DMS114 treated with DMSO at 0.1 percent for 48 hours (cell line): ENCODE results near the gene LAMA4.
"Not testable (repeated sequence)": the region's sequence is repeated elsewhere in the genome, so short reads cannot be mapped to it uniquely, and the experiment has no call there.

Source experiments
- DNase-seq: peaks from one replicate; lab custom pipeline; 2025; ENCODE audit not compliant: unreplicated experiment; lab: John Stamatoyannopoulos, UW

Gene LAMA4

DNA sequence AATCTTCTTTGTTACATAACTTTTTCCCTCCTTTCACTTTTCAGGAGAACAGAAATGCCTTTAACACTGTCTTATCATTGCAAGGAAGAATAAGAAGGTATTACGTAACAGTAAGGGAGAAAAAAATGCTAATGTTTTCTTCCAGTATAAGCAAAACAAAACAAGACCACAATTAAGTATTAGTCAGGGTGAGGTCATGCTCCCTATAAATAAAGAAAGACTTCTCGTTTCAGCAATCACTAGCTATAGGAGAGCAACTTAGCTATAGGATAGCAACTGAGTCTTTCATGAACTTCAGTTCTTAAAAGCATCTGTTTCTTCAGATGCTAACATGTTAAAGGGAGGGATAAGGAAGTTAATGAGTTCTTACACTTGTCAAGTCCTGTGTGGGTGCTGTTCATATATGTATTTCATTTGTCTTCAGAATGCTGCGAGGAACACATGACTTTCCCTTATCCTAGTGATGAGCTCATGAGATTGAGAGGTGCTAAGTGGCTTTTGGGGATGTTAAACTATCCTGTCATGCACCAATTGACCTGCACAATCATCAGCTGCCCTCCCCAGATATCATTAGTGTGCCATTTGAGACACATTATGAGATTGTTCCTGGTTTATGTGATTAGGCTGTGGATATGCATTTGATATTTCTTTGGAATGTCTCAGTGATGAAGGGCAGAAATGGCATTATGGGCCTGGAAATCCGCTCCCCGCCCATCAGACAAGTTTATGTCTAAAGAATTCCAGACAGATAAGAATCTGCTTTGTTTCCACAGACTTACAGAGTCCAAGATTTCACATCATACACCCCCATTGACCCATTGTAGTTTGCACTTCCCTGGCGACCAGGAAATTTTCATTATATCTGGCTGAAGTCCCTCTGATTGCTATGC is 37.5 kb downstream of the LAMA4 start:
- DNase-seq, result no peak

GRCh38 chr6:112215488-112216284 is 38.7 kb downstream of the LAMA4 start:
- no peak for DNase-seq

- no peak for DNase-seq
These were observed 39.6 kb downstream of the LAMA4 start for GRCh38 chr6:112214739-112215269.

DNA sequence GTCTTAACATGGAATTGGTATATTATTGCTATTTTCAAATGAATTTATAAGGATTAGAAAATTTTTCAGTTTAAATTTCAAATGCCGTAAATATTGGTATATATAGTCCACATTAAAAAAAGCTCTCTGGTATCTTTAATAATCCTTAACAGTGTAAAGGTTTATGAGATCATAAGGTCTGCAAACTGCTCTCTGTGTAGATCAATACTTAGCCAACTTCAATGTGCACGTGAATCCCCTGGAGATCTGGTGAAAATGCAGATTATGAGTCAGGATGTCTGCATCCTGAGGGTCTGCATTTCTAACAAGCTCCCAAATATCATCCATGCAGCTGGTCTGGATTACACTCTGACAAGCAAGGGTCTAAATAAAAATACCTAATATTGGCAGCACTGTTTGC is 43.5 kb downstream of the LAMA4 start:
- DNase-seq, result no peak

GRCh38 chr6:112209131-112209530 is 45.2 kb downstream of the LAMA4 start:
- DNase-seq, result no peak

- DNase-seq, result no peak
These were observed 46.6 kb downstream of the LAMA4 start for GRCh38 chr6:112207776-112208175.

DNA sequence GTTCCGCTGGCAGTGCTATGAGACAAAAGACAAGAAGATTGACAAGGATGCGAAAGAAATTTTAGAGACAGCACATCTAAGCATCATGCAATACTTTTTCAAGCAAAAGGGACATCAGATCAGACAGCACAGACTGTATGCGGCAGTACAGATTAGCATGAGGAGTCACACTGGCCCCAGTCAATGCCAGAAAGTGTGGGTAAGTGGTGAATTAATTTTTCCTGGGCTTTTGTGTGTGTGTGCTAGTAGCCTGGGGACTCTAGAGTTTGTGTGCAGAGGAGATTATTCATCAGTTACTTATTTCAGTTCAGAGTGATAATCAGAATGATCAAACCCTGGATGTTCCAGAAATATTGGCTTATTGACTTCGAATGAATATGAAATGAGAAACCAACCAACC is 47.2 kb downstream of the LAMA4 start:
- no peak for DNase-seq

DNA sequence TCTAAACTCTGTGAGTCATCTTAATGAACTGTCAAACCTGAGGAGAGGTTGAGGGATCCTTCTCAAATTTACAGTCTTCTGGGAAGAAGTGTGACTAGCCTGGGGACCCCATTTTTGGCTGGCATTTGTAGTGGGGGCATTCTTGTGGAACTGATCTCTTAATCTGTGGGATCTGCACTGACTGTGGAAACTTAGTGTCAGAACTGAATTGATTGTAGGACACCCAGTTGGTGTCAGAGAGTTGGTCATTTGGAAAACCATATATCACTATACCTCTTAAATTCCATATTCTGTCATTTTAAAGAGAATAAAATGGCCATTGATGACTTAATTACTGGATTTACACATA is 48.3 kb downstream of the LAMA4 start:
- no peak for DNase-seq

GRCh38 chr6:112205427-112206109 is 48.8 kb downstream of the LAMA4 start:
- no peak for DNase-seq

- DNase-seq, result no peak
These were observed 50.0 kb downstream of the LAMA4 start for GRCh38 chr6:112204350-112204706.

- DNase-seq, result no peak
These were observed 50.6 kb downstream of the LAMA4 start for GRCh38 chr6:112203577-112204349.

DNA sequence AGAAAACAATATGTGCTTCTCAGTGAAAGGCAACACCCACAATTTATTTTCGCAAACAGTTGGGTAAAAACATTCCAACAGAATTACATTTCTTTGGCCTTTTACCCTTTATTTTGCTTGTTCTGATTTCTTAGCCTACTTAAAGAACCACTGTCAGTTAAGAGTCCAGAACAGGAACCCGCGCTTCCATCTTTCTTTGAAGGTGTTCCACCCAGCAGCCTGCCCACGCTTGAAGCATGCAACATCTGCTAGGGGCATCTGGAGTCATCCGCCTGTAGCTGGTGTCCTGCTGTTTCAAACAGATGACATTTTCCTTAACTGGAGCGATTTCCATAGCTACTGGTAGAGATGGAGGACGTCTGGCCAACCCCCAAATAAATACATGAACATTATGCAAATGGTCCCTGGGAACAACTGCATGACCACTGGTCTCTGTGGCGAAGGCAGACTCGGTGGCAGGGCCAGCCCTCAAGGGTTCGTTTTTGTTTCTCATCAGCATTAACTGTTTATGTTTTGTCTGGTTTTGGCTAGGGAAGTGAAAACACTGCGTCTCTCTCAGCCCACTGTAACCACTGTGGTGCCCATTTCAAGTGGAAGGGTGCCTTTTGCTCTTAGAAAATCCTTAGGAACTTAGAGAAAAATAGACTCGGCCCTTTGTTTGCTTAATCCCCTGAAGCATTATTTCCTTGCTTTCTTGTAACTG is 51.6 kb downstream of the LAMA4 start:
- no peak for DNase-seq

- not testable (repeated sequence) for DNase-seq
These were observed 54.0 kb downstream of the LAMA4 start for GRCh38 chr6:112200185-112200914.

DNA sequence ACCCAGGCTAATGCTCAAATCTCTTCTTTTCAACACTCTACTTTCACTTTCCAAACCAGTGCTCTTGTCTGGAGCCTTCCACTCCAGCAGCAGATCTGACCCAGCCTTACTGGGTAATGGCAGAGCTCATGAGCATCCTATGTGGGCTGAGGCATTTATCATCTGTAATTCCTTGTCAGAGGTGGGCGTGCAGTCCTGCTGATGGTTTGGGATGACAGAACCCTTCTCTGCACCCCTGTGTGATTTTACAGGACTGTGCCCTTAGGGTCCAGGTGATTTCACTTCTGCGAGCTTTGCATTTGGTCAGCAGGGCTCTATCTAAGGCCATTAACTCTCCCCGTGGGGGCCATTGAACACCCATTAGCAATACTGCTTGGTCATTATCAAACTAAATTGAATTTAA is 55.4 kb downstream of the LAMA4 start:
- DNase-seq, result no peak

DNA sequence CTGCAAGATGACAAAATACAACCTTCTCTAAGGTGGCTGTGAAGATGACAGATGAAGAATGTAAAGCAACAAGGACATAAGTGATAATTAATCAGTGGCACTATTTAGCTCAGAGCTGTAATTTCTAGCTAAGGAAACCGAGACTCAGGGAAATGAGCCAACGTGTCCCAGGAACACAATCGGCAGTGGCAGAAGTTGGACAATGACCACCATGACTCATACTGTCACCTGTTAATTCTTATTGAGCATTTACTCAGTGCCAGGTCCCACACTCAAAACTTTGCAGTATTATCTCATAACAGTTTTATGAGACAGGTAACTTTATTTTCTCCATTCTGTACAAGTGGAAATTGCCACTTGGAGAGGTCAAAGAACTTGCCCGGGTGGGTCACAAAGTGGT is 55.8 kb downstream of the LAMA4 start:
- DNase-seq, result no peak

DNA sequence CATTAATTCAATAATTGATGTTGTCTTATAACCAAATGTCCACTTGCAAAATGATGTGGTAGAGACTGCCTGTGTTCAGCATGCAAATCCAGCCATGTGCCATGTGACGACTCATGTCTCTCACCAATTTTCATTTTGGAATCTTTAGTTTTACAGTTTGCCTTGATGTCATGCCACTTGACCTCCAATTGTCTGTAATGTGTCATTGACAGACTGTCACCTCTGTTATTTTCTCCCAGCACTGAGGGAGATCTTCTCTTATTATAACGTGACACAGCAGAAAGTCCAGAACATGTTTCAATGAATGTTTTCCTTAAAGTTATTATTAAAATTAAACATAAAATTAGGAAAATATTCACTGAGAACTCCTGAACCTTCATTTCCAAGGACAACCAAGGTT is 56.7 kb downstream of the LAMA4 start:
- DNase-seq, result no peak

DNA sequence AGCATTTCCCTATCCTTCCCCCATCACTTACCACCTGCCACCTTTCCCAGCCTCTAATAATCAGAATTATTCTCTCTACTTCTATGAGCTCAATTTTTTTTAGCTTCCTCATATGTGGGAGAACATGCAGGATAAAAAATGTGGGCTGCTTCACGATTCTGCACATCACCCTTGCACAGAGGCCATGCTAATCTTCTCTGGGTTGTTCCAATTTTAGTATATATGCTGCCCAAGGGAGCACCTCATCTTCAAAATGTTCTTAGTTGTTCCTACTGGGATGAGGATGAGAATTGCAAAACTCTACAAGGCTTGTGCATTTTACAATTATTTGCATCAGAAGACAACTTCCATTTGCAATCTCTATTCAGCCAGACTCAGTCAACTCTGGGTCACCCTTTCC is 58.1 kb downstream of the LAMA4 start:
- DNase-seq, result no peak

DNA sequence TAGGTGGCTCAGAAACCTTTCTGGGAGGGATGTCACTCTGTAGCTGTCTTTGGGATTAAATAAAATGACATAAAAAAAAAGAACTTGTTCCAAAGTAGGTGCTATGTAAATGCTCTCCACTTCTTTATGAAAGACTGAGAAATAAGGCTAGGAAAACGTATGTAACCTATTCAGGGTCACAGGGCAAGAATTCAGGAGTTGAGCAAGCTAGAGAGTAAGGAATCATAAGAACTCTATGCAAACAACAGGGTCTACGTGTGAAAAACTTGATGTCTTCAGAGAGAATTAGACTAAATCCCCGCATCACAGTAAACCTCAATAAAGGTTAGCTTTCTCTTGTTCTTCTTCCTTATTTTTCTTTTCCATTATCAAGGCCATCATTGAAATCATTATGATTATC is 59.2 kb downstream of the LAMA4 start:
- no peak for DNase-seq

DNA sequence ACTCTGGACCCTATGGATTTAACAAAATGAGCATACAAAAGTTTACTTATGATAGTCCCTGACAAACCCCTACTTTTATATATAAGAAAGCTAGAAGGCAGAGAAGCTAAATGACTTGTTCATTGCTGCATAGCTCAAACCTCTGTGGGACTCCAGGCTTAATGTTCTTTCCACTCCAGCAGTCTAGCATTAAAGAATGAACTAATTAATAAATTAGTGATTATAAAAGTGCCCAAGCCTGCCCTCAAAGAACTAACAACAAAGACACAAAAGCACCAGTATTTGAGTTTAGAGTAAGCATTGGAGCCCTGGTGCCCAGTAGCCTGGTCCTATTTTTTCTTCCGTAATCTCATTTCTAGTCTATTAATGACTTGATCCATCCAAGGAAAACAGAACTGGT is 59.9 kb downstream of the LAMA4 start:
- no peak for DNase-seq
